Gastroesophageal sphincter (tissue), 4 donors: ENCODE data around the gene TRO. TPM values are rescaled to one million over a fixed set of nuclear protein-coding genes. Genes with fewer than 3 reads are reported as not detected.

Experiments used
- ATAC-seq: fragments of 150-250 bp; one replicate; pipeline ENCODE4 v1.9.1; 2016; ENCODE audit warnings: mild to moderate bottlenecking, moderate library complexity
- H3K27ac ChIP-seq, 4 donors: fragments of 200-600 bp; sonication (generic) in 3 of 4; 1 replicate in 3 of 4; 2 replicates in 1 of 4; pipeline ENCODE4 v1.5.1; 2016 to 2019
- H3K27me3 ChIP-seq: fragments of 200-600 bp; sonication (generic); one replicate; pipeline ENCODE4 v1.5.1; 2019
- H3K36me3 ChIP-seq, 2 donors: fragments of 200-600 bp; sonication (generic); one replicate each; pipeline ENCODE4 v1.5.1; 2019; ENCODE audit warnings: control low read depth in 1 of 2
- H3K4me1 ChIP-seq, 3 donors: fragments of 200-600 bp; sonication (generic); 1 replicate in 2 of 3; 2 replicates in 1 of 3; pipeline ENCODE4 v1.5.1; 2016 to 2019; ENCODE audit warnings: control low read depth in 2 of 3
- H3K4me3 ChIP-seq, 2 donors: fragments of 200-600 bp; sonication (generic); one replicate each; pipeline ENCODE4 v1.5.1; 2019; ENCODE audit warnings: mild to moderate bottlenecking in 1 of 2, moderate library complexity in 1 of 2
- H3K9me3 ChIP-seq, 3 donors: fragments of 200-600 bp; sonication (generic); one replicate each; pipeline ENCODE4 v1.5.1; 2017 to 2019; ENCODE audit warnings: control low read depth in 2 of 3
- CTCF ChIP-seq, 4 experiments: fragments of 200-600 bp in 2 of 4; fragments of 450-650 bp in 2 of 4; sonication (generic) in 1 of 4; IDR thresholded peaks; one replicate each; pipeline ENCODE4 v1.5.1; 2017 to 2019; ENCODE audit warnings: antibody characterized with exemption in 4 of 4, mild to moderate bottlenecking in 2 of 4, moderate library complexity in 2 of 4
- EP300 ChIP-seq: sonication (generic); formaldehyde crosslinking; IDR thresholded peaks from one replicate; pipeline ENCODE4 v1.6.1; 2017; ENCODE audit warnings: antibody characterized with exemption, mild to moderate bottlenecking
- POLR2A ChIP-seq, 2 donors: fragments of 450-650 bp; IDR thresholded peaks; one replicate each; pipeline ENCODE4 v1.6.1; 2017; ENCODE audit warnings: antibody characterized with exemption in 2 of 2, mild to moderate bottlenecking in 2 of 2, moderate library complexity in 1 of 2
- POLR2AphosphoS5 ChIP-seq: sonication (generic); formaldehyde crosslinking; IDR thresholded peaks from one replicate; pipeline ENCODE4 v1.6.1; 2017; ENCODE audit warnings: antibody characterized with exemption
- WGBS, 2 donors: methylation state at CpG; one replicate each; pipeline ENCODE4 v1.1.5; 2018; ENCODE audit warnings: low coverage in 1 of 2; 5-methylcytosine and 5-hydroxymethylcytosine counted together
- total RNA-seq, 4 donors: library from RNA; depleted of rRNA; stranded (reverse); fragments of >200 nt; gene quantifications; one replicate each; pipeline ENCODE4 v1.1.0, GENCODE V29; 2016

Gene TRO
- total RNA-seq, 4 donors from 2014 or later, result 3.4 to 9.7 (median 6.6) TPM

- H3K9me3 ChIP-seq, result no peaks in the 10 kb centered on the region
- no peaks in the 10 kb centered on the region for H3K27me3 ChIP-seq
- no peak overlapping the region for H3K4me3 ChIP-seq
- no peaks in the 10 kb centered on the region for H3K36me3 ChIP-seq
- WGBS, 2 donors, result no CpG with 5 or more reads among the region's 8 CpGs
- no peaks in the 10 kb centered on the region for H3K4me1 ChIP-seq
- TF ChIP-seq EP300 (no peak), CTCF (IDR thresholded peaks at IDR 0.05) (no peak), POLR2A (IDR thresholded peaks at IDR 0.05) (no peak), POLR2AphosphoS5 (no peak)
- ATAC-seq, result no peak
- no peak overlapping the region for H3K27ac ChIP-seq
These were observed 30.2 kb downstream of the TRO start for GRCh38 chrX:54950730-54951375.

- no peak overlapping the region for H3K4me3 ChIP-seq
- H3K27ac ChIP-seq, result no peak overlapping the region
- H3K9me3 ChIP-seq, result no peaks in the 10 kb centered on the region
- no peaks in the 10 kb centered on the region for H3K36me3 ChIP-seq
- ATAC-seq, result no peak
- H3K27me3 ChIP-seq, result no peaks in the 10 kb centered on the region
- WGBS, 2 donors, result 67% methylated on average over 1 of the region's 1 CpG; no CpG with 5 or more reads in 1 of the 2 donors
- TF ChIP-seq POLR2AphosphoS5 (no peak), CTCF (IDR thresholded peaks at IDR 0.05) (no peak), EP300 (no peak), POLR2A (IDR thresholded peaks at IDR 0.05) (no peak)
- H3K4me1 ChIP-seq, result no peaks in the 10 kb centered on the region
These were observed 41.1 kb downstream of the TRO start for GRCh38 chrX:54961750-54962149.

- no peak for ATAC-seq
- no peaks in the 10 kb centered on the region for H3K27me3 ChIP-seq
- H3K4me3 ChIP-seq, result no peak overlapping the region
- no peaks in the 10 kb centered on the region for H3K4me1 ChIP-seq
- H3K36me3 ChIP-seq, result no peaks in the 10 kb centered on the region
- WGBS, 2 donors, result 70 to 73% methylated on average over 3 of the region's 4 CpGs
- no peak for TF ChIP-seq EP300
- no peak for TF ChIP-seq CTCF (IDR thresholded peaks at IDR 0.05)
- no peak for TF ChIP-seq POLR2A (IDR thresholded peaks at IDR 0.05)
- TF ChIP-seq POLR2AphosphoS5, result no peak
- H3K9me3 ChIP-seq, result no peaks in the 10 kb centered on the region
- H3K27ac ChIP-seq, result no peak overlapping the region
These were observed 44.3 kb downstream of the TRO start for GRCh38 chrX:54964766-54965497.

GRCh38 chrX:54977387-54977786 lies 56.8 kb downstream of the TRO start:
- H3K27me3 ChIP-seq, result no peaks in the 10 kb centered on the region
- WGBS, 2 donors, result 56 to 69% methylated on average over 4 of the region's 4 CpGs
- no peaks in the 10 kb centered on the region for H3K4me1 ChIP-seq
- H3K4me3 ChIP-seq, result no peak overlapping the region
- H3K9me3 ChIP-seq, result no peaks in the 10 kb centered on the region
- no peak overlapping the region for H3K27ac ChIP-seq
- TF ChIP-seq POLR2A (IDR thresholded peaks at IDR 0.05), result no peak
- TF ChIP-seq POLR2AphosphoS5, result no peak
- TF ChIP-seq EP300, result no peak
- no peak for TF ChIP-seq CTCF (IDR thresholded peaks at IDR 0.05)
- H3K36me3 ChIP-seq, result no peaks in the 10 kb centered on the region
- ATAC-seq, result no peak

- no peak overlapping the region for H3K4me3 ChIP-seq
- H3K4me1 ChIP-seq, result no peaks in the 10 kb centered on the region
- H3K36me3 ChIP-seq, result no peaks in the 10 kb centered on the region
- no peak overlapping the region for H3K27ac ChIP-seq
- TF ChIP-seq POLR2AphosphoS5 (no peak), POLR2A (IDR thresholded peaks at IDR 0.05) (no peak), CTCF (IDR thresholded peaks at IDR 0.05) (no peak)
- H3K9me3 ChIP-seq, result no peaks in the 10 kb centered on the region
- no peaks in the 10 kb centered on the region for H3K27me3 ChIP-seq
- no peak for ATAC-seq
These were observed 57.8 kb downstream of the TRO start for GRCh38 chrX:54978448-54978847.
